Effector CD8-positive, alpha-beta T cell (primary cell): Measurements from ENCODE around the gene NCKAP5.
"Not testable (repeated sequence)": the region's sequence is repeated elsewhere in the genome, so short reads cannot be mapped to it uniquely, and the experiment has no call there.

Experiments used
- DNase-seq: peaks from one replicate; lab custom pipeline; 2025; lab: John Stamatoyannopoulos, UW

NCKAP5 gene

DNA sequence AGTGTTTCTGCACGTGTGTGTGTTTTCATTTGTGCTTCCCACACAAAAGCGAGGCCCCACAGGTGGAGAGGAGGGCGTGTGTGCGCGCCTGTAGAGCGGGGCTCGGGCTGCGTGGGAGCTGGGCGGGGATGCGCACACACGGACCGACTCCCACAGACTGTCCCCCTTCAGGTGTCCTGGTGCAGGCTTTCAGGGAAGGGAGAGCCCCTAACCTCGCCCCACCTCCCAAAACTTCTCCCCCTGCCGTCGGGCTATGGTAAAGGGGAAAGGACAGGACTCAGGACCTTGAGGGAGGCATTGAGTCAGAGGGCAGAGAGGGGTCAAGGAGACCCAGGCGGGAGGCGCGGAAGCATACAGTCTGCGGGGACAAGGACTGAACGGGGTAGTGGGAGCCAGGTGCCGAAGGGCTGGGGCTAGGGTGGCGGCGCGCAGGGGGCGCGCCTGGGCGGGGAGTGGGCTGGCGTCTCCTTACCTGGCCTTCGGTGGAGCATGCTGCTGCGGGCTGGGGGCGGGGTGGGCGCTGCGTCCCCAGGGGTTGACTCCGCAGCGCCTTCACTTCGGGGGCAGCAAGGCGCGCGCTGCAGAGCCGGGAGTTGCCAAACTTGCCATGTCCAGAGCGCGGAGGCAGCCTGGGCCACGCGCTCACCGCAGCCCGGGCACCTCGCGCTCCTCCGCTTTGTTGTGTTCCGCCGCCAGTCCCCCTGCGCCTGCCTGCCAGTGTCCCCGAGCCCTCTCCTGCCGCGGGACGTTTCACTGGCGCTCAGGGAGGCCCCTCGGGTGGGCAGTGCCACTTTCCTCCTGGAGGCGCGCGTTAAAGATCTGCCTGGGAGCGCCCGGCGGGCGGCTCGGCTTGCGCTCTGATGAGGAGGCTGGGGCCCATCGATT lies 302.0 kb downstream of the NCKAP5 start:
- no peak for DNase-seq

DNA sequence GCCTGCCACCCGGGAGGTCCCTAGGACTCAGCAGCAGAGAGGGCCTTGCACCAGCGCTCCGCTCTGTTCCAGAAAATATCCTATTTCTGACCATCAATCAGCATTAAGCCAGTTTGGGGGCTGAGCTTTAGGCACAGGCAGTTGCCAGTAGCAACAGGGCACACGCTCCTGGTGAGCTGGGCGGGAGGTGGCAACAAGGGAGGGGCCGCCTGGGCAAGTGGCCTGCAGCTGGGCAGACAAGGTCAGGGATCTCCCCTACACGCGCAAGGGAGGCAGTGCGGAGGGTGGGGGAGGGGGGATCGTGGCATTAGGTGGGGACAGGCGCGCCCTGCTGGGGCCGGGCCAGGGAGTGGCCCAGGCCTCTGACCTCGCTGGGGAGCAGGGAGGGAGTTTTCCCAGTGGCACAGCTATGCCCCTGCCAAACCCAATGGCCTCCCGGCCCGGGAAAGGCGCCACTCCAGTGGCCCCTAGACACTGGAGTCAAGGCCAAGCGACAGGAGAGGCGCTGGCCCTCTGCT lies 302.8 kb downstream of the NCKAP5 start:
- no peak for DNase-seq

DNA sequence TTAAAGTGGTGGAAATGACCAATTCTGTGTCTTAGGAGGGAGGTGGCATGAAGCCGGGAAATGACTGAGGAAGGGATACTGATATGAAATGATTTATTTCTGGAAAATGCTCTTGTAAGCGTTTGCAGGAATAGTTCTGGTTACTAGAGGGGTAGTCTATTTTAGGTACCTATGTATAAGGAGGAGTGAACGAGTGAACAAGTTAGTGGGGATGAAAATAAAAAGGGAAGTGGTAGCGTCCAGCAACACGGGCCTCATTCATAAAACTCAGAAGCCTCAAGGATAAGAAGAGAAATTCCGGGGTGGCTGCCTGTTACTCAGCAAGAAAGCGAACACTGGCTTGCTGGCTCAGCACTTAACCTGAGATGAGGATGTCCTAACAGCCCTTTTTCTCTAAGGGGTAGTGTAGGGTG lies 303.3 kb downstream of the NCKAP5 start:
- DNase-seq: no peak

- no peak for DNase-seq
Measured at GRCh38 chr2:133262893-133263292, 305.4 kb downstream of the NCKAP5 start.

- DNase-seq: no peak
Measured at GRCh38 chr2:133255360-133255759, 312.9 kb downstream of the NCKAP5 start.

- DNase-seq: no peak
Measured at GRCh38 chr2:133253793-133254192, 314.5 kb downstream of the NCKAP5 start.

DNA sequence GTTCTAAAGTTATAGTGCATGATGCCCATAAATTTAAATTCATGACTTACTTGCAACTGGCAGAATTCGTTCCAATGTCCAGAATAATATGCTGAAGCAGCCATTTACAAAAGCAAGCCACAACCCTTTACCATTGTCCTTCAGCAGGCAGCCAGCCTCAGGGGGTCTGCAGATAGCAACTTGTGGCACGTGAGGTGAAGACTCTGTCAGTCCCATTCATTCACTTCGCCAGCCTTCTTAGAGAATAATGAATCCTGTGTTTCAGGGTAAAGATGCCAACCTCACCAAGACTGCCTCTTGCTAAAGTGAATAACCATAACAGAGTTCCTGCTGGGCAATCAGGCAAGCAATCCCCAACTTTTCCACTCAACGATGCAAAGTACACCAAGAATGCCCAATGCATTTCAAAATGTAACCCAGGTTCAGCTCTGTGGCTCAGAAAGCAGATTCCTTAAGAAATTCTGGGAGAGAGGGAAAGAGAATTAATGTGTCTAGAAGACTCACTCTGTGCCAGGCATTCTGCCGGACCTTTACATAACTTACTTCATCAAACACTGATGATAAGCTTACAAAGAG lies 315.4 kb downstream of the NCKAP5 start:
- no peak for DNase-seq

- no peak for DNase-seq
Measured at GRCh38 chr2:133249362-133249761, 318.9 kb downstream of the NCKAP5 start.

DNA sequence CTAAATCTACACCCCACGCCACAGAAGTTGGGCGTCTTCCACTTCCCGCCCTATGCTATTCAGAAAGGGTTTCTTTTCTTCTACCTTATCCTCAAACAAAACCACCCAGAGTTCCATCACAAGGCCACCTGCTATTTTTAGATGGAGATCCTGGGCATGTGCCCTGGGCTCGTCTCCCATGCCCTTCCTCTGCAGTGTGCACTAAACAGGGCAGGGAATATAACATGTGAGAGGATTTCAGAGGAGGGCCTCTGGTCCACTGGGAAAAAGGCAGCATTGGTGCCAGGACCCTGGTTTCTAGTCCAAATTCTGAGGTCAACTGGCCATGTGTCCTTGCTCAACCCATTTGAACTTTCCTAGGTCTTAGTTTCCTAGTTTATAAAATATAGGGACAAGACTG lies 320.0 kb downstream of the NCKAP5 start:
- no peak for DNase-seq

GRCh38 chr2:133247631-133248030 lies 320.6 kb downstream of the NCKAP5 start:
- DNase-seq: no peak

- no peak for DNase-seq
Measured at GRCh38 chr2:133241224-133241571, 327.1 kb downstream of the NCKAP5 start.

GRCh38 chr2:133240491-133241223 lies 327.6 kb downstream of the NCKAP5 start:
- DNase-seq: no peak

DNA sequence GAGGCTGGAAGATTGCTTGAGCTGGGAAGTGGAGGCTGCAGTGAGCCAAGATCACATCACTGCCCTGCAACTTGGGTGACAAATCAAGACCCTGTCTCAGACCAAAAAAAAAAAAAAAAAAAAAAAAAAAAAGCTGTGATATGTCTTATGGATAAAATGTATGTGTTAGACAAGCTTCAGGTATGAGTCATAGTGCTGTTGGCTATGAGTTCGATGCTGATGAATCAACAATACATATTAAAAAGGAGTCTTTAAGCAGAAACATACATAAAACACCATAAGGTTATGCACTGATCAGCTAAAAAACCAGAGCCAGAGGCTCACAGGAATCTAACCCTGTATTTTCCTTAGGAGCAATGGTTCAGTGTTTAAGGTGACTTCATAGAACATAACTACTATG lies 332.3 kb downstream of the NCKAP5 start:
- DNase-seq: no peak

- no peak for DNase-seq
Measured at GRCh38 chr2:133232556-133232955, 335.7 kb downstream of the NCKAP5 start.

DNA sequence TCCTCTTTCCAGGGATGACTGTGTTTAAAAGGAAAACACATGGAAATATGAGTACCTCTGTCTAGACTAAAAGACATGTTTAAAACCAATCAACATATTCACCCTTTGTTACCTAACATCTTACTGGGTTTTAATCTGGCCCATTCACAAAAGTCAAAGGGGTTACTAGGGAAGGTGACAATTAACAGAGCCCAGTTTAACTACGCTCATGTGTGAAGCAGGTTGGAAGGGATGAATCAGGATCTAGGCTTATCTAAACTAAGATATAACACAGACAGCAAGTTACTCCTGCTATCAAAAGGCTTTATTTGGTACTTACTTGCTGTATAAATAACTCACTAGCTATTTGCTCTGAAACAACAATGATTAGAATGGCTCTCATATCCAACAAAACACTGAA lies 337.0 kb downstream of the NCKAP5 start:
- DNase-seq: no peak

DNA sequence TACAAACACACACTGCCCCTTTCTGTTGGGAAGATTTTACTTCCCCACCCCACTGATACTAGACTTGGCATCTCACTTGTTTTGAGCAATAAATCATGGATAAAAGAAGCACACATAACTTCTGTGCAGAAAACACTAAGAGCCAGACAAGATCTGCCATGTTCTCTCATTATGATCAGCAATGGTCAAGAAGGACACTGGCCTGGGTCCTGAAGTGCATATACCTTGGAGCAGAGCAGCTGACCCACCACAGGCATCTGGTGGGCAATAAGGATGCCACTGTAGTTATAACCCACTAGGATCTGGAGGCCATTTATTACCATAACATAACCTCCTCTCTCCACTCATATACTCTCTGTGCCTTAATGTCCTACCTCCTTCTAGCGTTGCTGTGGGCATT lies 338.3 kb downstream of the NCKAP5 start:
- no peak for DNase-seq

GRCh38 chr2:133223226-133223625 lies 345.0 kb downstream of the NCKAP5 start:
- no peak for DNase-seq

DNA sequence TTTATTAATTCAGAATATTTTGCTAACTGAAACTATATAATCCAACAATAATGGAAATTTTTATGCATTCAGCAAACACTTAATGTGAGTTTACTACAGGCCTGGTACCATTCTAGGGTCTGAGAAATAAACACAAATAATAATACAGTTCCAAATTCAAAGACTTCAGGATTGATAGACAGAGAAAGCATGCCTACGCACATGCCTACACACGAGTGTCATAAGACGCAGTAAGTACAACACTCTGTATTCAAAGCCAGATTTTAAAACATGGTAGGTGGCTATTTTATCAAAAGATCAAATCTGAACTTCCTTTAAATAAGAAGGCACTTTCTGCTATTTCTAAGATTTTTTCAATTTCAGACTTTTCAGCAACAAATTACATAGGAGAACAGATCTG lies 346.9 kb downstream of the NCKAP5 start:
- DNase-seq: no peak

- no peak for DNase-seq
Measured at GRCh38 chr2:133218204-133218603, 350.1 kb downstream of the NCKAP5 start.

- DNase-seq: no peak
Measured at GRCh38 chr2:133215477-133215876, 352.8 kb downstream of the NCKAP5 start.

DNA sequence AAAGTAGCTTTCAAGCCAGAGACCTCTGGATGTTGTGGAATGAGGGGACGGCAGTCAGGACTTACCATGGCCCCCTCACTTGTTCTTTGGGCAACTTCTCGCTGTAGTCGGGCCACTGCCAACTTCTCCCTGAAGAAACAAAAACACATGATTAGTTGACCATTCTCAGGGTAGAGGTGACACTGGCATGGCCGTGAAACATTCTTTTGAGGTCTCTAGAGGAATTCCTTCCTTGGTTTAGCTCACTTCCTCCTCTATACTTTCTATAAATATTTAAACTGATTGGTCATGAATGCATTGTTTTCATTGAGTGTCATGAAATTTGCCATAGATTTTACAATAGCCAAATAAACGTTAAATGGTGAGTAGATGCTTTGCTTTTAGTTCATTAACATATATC lies 354.6 kb downstream of the NCKAP5 start:
- no peak for DNase-seq

DNA sequence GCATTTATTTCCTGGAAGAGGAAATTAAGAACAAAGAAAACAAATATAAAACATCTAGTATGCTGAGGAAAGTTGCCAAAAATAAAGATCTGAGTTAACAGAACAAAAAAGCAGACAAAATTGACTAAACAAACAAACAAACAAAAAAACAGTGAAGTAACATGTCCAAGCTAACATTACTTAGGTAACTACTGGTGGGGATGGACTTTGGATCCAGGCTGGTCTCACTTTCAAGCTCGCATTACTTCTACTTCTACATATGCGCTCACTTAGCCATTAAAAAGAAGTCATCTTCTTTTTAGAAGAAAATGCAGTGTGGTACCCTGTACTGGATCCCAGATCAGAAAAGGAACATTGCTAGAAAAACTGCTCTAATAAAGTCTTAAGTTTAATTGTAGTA lies 358.9 kb downstream of the NCKAP5 start:
- DNase-seq: no peak

DNA sequence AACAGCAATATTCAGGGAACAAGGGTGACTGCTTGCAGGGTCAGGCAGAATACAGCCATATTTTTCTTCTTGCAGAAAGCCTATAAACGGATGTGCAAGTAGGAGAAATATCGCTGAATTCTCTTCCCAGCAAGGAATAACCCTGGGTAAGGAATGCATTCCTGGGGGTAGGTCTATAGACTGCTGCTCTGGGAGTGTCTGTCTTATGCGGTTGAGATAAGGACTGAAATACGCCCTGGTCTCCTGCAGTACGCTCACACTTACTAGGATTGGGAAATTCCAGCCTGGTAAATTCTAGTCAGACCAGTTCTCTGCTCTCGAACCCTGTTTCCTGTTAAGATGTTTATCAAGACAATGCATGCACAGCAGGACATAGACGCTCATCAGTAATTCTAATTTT lies 361.6 kb downstream of the NCKAP5 start:
- not testable (repeated sequence) for DNase-seq
